Gastrocnemius medialis (tissue), 4 donors: ENCODE measurements around the gene MAB21L3.

ENCODE experiments used
- POLR2A ChIP-seq, 2 donors: fragments of 450-650 bp; IDR thresholded peaks; one replicate each; pipeline ENCODE4 v1.6.1; 2017; ENCODE audit warnings: antibody characterized with exemption in 2 of 2, mild to moderate bottlenecking in 2 of 2, moderate library complexity in 2 of 2
- TF ChIP-seq, protein P1 (sequence below), 5 experiments: fragments of 450-650 bp in 3 of 5; fragments of 200-600 bp in 2 of 5; sonication (generic) in 2 of 5; IDR thresholded peaks in 4 of 5; conservative IDR thresholded peaks in 1 of 5; 1 replicate in 4 of 5; 2 replicates in 1 of 5; pipeline ENCODE4 v1.5.1; 2016 to 2019; ENCODE audit warnings: antibody characterized with exemption in 5 of 5, mild to moderate bottlenecking in 3 of 5, moderate library complexity in 3 of 5

DNA sequence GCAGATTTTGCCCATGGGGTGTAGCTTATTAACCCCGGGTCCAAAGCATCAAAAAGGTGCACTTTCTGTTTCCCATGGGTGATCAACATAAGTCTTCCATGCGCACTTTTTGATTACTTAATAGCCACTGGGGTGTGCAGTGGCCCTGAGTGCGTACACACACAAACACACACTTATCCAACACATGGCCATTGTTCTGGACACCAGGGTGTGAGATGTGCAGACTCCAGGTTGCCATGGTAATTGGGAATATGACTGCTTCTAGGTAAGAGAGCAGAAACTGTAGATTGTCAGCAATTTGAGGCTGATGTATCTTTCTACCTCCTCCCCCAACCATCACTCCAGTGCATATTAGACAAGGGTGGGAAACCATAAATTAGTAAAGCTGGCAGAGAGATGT lies 68.8 kb downstream of the MAB21L3 start:
- TF ChIP-seq, protein P1, sequence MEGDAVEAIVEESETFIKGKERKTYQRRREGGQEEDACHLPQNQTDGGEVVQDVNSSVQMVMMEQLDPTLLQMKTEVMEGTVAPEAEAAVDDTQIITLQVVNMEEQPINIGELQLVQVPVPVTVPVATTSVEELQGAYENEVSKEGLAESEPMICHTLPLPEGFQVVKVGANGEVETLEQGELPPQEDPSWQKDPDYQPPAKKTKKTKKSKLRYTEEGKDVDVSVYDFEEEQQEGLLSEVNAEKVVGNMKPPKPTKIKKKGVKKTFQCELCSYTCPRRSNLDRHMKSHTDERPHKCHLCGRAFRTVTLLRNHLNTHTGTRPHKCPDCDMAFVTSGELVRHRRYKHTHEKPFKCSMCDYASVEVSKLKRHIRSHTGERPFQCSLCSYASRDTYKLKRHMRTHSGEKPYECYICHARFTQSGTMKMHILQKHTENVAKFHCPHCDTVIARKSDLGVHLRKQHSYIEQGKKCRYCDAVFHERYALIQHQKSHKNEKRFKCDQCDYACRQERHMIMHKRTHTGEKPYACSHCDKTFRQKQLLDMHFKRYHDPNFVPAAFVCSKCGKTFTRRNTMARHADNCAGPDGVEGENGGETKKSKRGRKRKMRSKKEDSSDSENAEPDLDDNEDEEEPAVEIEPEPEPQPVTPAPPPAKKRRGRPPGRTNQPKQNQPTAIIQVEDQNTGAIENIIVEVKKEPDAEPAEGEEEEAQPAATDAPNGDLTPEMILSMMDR (IDR thresholded peaks at IDR 0.05 in 4 of 5, conservative IDR thresholded peaks at IDR 0.05 in 1 of 5): no peak
- TF ChIP-seq POLR2A (IDR thresholded peaks at IDR 0.05): no peak
